ELR (cell line): ENCODE results near the gene PRKRIP1.
"Not testable (repeated sequence)": the region's sequence is repeated elsewhere in the genome, so short reads cannot be mapped to it uniquely, and the experiment has no call there.

Experiments used
- DNase-seq: peaks from one replicate; pipeline ENCODE4 v3.0.0-alpha.2; 2015; ENCODE audit warnings: low read depth

PRKRIP1 gene

GRCh38 chr7:102431617-102432298, 35.6 kb downstream of the PRKRIP1 start:
- no peak for DNase-seq

DNA sequence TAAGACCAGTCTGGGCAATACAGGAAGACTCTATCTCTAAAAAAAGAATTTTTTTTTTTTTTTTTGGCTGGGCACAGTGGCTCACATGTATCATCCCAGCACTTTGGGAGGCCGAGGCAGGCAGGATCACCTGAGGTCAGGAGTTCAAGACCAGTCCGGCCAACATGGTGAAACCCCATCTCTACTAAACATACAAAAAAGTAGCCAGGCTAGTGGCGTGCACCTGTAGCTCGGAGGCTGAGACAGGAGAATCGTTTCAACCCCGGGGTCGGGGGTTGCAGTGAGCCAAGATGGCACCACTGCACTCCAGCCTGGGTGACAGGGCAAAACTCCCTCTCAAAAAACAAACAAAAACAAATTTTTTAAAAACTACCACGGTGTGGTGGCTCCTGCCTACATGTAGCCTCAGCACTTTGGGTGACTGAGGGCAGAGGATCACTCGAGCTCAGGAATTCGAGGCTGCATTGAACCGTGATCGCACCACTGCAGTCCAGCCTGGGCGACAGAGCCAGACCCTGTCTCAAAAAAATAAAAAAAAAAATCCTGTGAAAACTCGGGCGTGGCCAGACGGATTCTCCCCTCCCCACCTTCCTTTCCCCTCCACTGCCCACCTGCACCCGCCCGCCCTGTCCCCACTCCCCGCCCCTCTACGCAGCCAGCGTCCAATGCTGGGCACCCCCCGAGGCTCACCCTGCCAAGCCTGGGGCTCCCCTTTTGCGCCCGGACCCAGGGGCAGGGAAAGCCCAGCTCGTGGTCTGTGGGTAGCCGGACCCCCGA, 36.5 kb downstream of the PRKRIP1 start:
- no peak for DNase-seq

DNA sequence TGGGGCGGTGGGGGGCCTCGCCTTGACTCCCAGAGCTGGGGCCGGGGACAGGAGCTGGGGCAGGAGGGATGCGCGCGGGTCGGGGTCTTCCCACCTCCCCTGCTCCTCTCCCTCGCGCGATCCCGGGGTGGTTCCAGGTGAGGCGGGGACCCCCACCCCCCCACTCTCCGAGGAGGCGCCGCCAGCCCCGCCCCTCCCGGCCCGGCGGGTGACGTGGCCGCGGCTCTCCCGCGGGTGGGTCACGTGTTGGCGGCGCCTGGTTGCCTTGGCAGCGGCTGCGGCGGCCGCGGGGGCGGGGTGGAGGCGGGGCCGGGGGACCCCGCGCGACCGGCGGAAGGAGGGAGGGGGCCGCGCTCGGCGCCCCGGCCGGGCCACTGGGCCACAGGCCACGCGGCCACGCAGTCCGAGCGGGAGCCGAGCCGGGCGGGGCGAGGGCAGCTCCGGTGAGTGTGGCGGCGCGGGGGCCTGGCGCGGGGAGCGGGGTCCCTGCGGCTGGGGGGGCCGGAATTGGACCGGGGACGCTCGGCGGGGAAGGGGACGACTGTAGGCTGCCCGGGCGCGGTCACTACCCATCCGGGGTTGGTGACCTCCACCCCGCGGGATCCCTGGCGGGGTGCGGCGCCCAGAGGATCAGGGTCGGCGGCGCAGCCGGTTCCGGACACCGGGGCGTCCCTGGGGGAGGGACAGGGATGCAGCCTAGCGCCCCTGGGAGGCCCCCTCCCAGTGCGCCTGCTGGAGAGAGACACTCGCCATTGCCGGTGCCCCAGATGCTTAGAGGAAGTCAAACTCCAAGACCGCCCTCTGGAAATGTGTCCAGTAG, 37.3 kb downstream of the PRKRIP1 start, which contains the start of gene ORAI2:
Gene ORAI2 (plus strand): TSS at position 357 of the 820 bp plus-strand sequence. CDS start 5,382 bp downstream, outside the sequence.
- peak; percentile 79 for DNase-seq

DNA sequence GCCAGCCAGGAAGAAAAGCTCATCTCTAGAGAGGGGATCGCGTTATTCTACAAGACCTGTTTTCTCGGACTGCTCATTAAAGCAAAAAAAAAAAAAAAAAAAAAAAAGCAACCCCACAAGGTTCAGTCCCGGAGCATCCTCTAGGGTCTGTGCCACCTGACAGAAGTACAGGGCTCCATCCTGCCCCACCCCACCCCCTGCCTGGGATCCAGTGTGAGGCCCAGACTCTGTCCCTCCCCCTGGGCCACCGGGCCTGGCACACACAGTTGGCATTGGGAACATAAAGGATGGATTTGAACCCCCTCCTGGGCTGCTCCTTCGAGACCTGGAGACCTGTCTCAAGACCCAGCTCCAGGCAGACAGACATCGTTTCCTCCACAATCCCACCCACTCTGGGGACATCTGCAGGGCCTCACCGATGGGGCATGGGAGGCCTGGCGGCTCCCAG, 37.9 kb downstream of the PRKRIP1 start:
- no peak for DNase-seq

DNA sequence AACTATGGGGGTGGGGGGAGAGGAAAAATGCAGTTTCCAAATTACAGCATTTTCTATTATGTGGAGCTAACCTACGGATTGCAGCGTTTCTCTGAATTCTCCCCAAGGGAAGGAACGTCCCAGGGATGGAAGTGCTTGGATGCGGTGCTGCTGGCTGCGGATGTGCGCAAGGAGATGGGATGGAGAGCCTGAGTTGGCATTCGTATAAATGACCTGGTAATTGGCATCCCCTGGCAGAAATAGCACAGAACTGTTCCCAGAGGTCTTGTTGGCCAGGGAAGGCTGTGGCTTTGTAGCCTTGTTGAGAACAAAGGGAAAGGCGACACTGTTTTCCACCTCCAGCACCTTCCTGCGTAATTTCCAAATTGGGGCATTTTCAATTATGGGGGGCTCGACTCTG, 40.0 kb downstream of the PRKRIP1 start:
- no peak for DNase-seq

DNA sequence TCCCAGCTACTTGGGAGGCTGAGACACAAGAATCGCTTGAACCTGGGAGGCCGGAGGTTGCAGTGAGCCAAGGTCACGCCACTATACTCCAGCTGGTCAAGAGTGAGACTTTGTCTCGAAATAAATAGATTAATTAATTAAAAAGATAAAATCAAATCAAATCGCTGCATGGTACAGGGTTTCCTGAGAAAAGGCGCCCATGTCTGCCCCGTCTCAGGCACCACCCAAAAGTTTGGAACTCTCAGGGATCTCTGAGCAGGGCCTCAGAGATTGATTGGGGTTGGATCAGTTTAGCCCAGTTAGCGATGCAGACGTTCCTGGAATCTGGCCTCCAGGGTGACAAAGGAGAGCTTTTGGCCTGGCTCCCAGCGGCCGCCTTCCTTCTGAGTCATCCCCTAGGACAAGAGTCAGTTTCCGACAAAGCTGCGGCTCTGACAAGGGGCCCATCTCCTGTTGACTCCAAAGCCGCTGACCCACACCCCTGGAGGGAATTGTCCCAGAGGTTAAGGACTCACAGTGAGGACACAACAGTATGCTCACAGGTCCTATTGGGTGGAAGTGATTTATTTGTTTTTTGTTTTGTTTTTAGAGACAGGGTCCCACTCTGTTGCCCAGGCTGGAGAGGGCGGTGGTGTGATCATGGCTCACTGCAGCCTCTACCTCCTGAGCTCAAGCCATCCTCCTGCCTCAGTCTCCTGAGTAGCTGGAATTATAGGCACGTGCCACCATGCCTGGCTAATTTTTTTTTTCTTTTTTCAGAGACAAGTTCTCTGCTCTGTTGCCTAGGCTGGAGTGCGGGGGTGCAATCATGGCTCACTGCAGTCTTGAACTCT, 44.0 kb downstream of the PRKRIP1 start:
- peak; percentile 94 for DNase-seq

GRCh38 chr7:102444961-102445673, 49.0 kb downstream of the PRKRIP1 start:
- DNase-seq, result no peak

DNA sequence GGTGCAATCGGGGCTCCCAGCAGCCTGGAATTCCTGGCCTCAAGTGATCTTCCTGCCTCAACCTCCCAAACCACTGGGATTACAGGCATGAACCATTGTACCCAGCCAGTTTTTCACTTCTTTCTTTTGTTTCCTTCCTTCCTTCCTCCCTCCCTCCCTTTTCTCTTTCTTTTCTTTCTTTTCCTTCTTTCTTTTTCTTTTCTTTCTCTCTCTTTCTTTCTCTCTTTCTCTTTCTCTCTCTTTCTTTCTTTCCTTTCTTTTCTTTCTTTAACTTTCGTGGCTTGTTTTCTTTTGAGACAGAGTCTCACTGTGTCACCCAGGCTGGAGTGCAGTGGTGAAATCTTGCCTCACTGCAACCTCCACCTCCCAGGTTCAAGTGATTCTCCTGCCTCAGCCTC, 49.5 kb downstream of the PRKRIP1 start:
- DNase-seq, result no peak

DNA sequence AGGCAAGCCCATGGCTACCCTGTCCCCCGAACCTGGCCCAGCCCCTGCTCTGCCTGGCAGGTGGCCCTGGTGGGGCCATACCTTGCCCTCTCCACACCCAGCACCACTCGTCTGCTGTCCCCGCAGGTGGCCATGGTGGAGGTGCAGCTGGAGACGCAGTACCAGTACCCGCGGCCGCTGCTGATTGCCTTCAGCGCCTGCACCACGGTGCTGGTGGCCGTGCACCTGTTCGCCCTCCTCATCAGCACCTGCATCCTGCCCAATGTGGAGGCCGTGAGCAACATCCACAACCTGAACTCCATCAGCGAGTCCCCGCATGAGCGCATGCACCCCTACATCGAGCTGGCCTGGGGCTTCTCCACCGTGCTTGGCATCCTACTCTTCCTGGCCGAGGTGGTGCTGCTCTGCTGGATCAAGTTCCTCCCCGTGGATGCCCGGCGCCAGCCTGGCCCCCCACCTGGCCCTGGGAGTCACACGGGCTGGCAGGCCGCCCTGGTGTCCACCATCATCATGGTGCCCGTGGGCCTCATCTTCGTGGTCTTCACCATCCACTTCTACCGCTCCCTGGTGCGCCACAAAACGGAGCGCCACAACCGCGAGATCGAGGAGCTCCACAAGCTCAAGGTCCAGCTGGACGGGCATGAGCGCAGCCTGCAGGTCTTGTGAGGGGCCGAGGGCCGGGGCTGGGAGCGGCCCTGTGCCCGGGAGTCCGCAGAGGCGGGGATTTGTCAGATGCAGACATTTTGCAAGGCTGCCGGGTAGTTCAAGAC, 50.4 kb downstream of the PRKRIP1 start:
- no peak for DNase-seq

- no peak for DNase-seq
Measured at GRCh38 chr7:102447311-102447710, 51.1 kb downstream of the PRKRIP1 start.

- DNase-seq, result no peak
Measured at GRCh38 chr7:102449136-102449535, 53.0 kb downstream of the PRKRIP1 start.

DNA sequence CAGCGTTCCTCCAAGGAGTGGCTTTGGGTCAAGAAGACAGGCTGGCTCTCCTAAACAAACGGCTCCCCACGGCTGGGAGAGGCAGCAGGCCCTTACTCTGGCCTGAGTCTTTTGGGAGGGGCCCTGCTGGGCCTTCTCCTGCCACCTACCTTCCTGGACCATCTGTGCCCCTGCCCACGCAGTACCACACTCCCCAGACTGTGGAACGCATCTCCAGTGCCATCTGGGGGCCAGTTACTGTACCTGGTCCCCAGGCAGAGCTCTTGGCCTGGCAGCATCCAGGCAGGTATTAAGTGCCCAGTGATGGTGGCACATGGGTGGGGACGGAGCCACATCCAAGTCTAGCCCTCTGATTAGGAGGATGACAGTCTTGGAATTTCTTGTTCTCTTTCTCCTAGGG, 54.1 kb downstream of the PRKRIP1 start:
- peak; percentile 26 for DNase-seq

GRCh38 chr7:102451371-102452054, 55.4 kb downstream of the PRKRIP1 start:
- DNase-seq, result peak; percentile 61

GRCh38 chr7:102452451-102452850, 56.3 kb downstream of the PRKRIP1 start:
- no peak for DNase-seq

DNA sequence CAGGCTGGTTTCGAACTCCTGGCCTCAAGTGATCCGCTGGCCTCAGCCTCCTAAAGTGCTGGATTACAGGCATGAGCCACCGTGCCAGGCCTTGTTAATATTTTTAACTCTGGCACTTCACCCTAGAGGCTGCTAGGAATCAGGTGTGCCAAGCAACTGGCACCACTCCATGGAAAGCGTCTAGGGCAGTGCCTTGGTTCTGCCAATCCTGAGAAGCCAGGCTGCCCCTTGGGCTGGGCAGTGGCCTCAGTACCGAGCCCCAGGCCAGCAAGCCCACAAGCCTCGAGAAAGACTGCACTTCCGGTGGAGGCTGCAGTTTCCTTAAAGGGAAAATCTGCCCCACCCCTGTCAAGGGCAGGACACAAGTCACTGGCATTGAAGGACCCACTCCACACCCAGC, 57.2 kb downstream of the PRKRIP1 start:
- no peak for DNase-seq

GRCh38 chr7:102454468-102454867, 58.3 kb downstream of the PRKRIP1 start:
- DNase-seq, result no peak

DNA sequence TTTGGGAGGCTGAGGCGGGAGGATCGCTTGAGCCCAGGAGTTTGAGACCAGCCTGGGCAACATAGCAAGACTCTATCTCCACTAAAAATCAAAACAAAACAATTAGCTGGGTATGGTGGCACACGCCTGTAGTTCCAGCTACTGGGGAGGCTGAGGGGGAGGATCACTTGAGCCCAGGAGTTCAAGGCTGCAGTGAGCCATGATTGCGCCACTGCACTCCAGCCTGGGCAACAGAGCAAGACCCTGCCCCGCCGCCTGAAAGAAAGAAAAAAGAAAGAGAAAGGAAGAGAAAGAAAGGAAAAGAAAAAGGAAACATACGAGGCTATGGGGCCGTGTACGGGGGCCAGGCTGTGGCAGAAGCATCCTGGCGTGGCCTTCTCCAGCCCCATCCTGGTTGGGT, 58.8 kb downstream of the PRKRIP1 start:
- DNase-seq, result not testable (repeated sequence)

DNA sequence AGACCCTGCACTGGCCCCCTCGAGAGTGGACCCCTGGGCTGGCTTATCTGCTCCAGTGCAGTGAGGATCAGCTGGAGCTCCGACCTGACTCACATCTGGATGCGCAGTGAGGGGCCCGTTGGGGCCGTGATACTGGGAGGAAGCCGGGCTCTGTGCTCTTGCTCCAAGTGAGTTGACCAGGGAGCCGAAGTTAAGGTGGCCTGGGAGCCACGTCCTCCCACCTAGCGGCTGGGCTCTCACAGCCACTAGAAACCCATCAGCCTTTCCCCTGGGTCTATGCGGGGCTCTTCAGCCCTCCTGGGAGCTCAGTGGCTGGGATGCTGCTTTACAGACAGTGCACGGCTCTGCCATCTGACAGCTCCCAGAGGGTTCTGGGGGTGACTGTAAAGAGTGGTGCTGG, 59.4 kb downstream of the PRKRIP1 start:
- no peak for DNase-seq

- DNase-seq, result no peak
Measured at GRCh38 chr7:102456327-102456726, 60.2 kb downstream of the PRKRIP1 start.
